ENCODE data around the gene SLC25A21. TPM values are rescaled to one million over a fixed set of nuclear protein-coding genes. Genes with fewer than 3 reads are reported as not detected.

The SLC25A21 gene
- total RNA-seq, 1 experiment from 2014 or later = 7.1 TPM

- Histone ChIP-seq H3K4me2 (ENCODE audit: insufficient read depth, insufficient read length, low read length) (no peak overlapping the region), H3K18ac (ENCODE audit: insufficient read length, low read depth, low read length) (no peak overlapping the region), H3T11ph (ENCODE audit: low read length) (no peak overlapping the region), H3K23me2 (ENCODE audit: insufficient read length, low read depth, low read length, poor library complexity, severe bottlenecking) (no peaks in the 10 kb centered on the region), H3K27me3 (ENCODE audit: insufficient read depth, low read length) (no peaks in the 10 kb centered on the region), H2AFZ (ENCODE audit: low read length) (no peak overlapping the region), H3K4me1 (ENCODE audit: insufficient read depth, low read length) (no peaks in the 10 kb centered on the region), H3K14ac (ENCODE audit: insufficient read depth, low read length) (no peak overlapping the region), H4K5ac (ENCODE audit: insufficient read length, low read depth, low read length) (no peak overlapping the region), H2BK120ac (ENCODE audit: low read depth, low read length, poor library complexity, severe bottlenecking) (no peak overlapping the region), H2BK12ac (ENCODE audit: insufficient read length, low read depth, low read length) (no peak overlapping the region), H2BK5ac (ENCODE audit: insufficient read length, low read length) (no peak overlapping the region), H3K27ac (ENCODE audit: insufficient read length, low read depth, low read length) (no peak overlapping the region), H3K9me3 (ENCODE audit: control insufficient read depth, low read depth, low read length) (no peaks in the 10 kb centered on the region), H2BK20ac (ENCODE audit: low read depth, low read length, poor library complexity, severe bottlenecking) (no peak overlapping the region), H2BK15ac (ENCODE audit: low read depth, low read length) (no peak overlapping the region), H3K9ac (ENCODE audit: extremely low read depth, insufficient read length, low read length) (no peak overlapping the region), H2AK5ac (ENCODE audit: insufficient read length, low read length) (no peak overlapping the region), H3K4ac (ENCODE audit: low read depth, low read length) (no peak overlapping the region), H4K20me1 (ENCODE audit: control insufficient read depth, insufficient read depth, insufficient read length) (no peaks in the 10 kb centered on the region), H4K91ac (ENCODE audit: insufficient read length, low read depth, low read length) (no peak overlapping the region), H4K8ac (replicated peaks; ENCODE audit: insufficient read length, low read depth, low read length) (no peak overlapping the region), H3K79me2 (ENCODE audit: insufficient read depth, low read length) (no peaks in the 10 kb centered on the region), H3K56ac (ENCODE audit: insufficient read length, low read depth, low read length) (no peak overlapping the region), H3K79me1 (ENCODE audit: insufficient read depth, low read depth, low read length, poor library complexity, severe bottlenecking) (no peaks in the 10 kb centered on the region), H3K23ac (ENCODE audit: insufficient read length, low read depth, low read length) (no peak overlapping the region)
- DNase-seq = no peak
- Mint-ChIP-seq H3K36me3 (ENCODE audit: insufficient read depth in 1 of 3, low read depth in 3 of 3) (no peaks in the 10 kb centered on the region), H3K27me3 (ENCODE audit: low read depth) (no peaks in the 10 kb centered on the region; the same call in 1 of the 2 replicates), H3K27ac (no peak overlapping the region), H3K4me3 (no peak overlapping the region), H3K9me3 (no peaks in the 10 kb centered on the region), H3K4me1 (peaks cover 4 to 8% of the 10 kb centered on the region in 2 experiments; a peak in 3 of 4 replicates)
- TF ChIP-seq CTCF (conservative IDR thresholded peaks at IDR 0.05) = no peak
- WGBS (ENCODE audit: extremely low coverage, insufficient read length, low lambda C conversion rate) = no CpG with 5 or more reads among the region's 3 CpGs
Measured at GRCh38 chr14:37087520-37087919, 84.9 kb downstream of the SLC25A21 start.

All from H9 (cell line).